B cell (primary cell): ENCODE measurements around the gene HERC4. TPM values are rescaled to one million over a fixed set of nuclear protein-coding genes. Genes with fewer than 3 reads are reported as not detected.

Experiments
- ATAC-seq: fragments of 200-7000 bp; cut with Tn5 transposase; one replicate; pipeline ENCODE4 v1.10.0; 2021; ENCODE audit warnings: low read depth, mild to moderate bottlenecking, moderate number of reproducible peaks, moderate library complexity
- CTCF ChIA-PET: fragments of 350-600 bp; sonication (Branson Sonifier 250); formaldehyde crosslinking; loops from one replicate; lab custom pipeline; 2021; ENCODE audit warnings: antibody characterized with exemption, inconsistent platforms; lab: Charles Lee
- POLR2A ChIA-PET: fragments of 350-600 bp; sonication (Branson Sonifier 250); formaldehyde crosslinking; loops from one replicate; lab custom pipeline; 2021; ENCODE audit warnings: antibody characterized with exemption; lab: Charles Lee
- DNase-seq: peaks from one replicate; pipeline ENCODE4 v3.0.0; 2013
- H2AFZ ChIP-seq: 2 replicates; pipeline ENCODE4 v1.6.1; 2012; ENCODE audit warnings: mild to moderate bottlenecking, low read depth, low read length; ENCODE audit not compliant: insufficient read depth, poor library complexity, severe bottlenecking
- H3K27ac ChIP-seq, 2 donors: 1 replicate in 1 of 2; 2 replicates in 1 of 2; pipeline ENCODE4 v1.5.1; 2012 to 2013; ENCODE audit warnings: low read length in 2 of 2, mild to moderate bottlenecking in 2 of 2, moderate library complexity in 1 of 2
- H3K27me3 ChIP-seq, 4 experiments: fragments of 200-600 bp in 1 of 4; sonication (generic) in 1 of 4; replicated peaks in 1 of 4; 1 replicate in 2 of 4; 2 replicates in 2 of 4; pipeline versions ENCODE4 v1.6.1 to v1.7.0; 2013 to 2016; ENCODE audit warnings: low read length in 3 of 4, mild to moderate bottlenecking in 2 of 4, mixed read lengths in 1 of 4, moderate library complexity in 1 of 4; ENCODE audit not compliant: insufficient read depth in 4 of 4, control insufficient read depth in 3 of 4; ENCODE audit errors: control extremely low read depth in 1 of 4
- H3K36me3 ChIP-seq, 2 experiments: replicated peaks in 1 of 2; 1 replicate in 1 of 2; 2 replicates in 1 of 2; pipeline versions ENCODE4 v1.6.1 to v1.7.1; 2013; ENCODE audit warnings: low read length in 1 of 2; ENCODE audit not compliant: insufficient read depth in 2 of 2, control insufficient read depth in 1 of 2; ENCODE audit errors: control extremely low read depth in 1 of 2, extremely low read depth in 1 of 2
- H3K4me1 ChIP-seq, 2 donors: fragments of 200-600 bp in 1 of 2; sonication (generic) in 1 of 2; 1 replicate in 1 of 2; 2 replicates in 1 of 2; pipeline versions ENCODE4 v1.5.1 to v1.6.1; 2013 to 2017; ENCODE audit warnings: low read length in 2 of 2; ENCODE audit not compliant: control insufficient read depth in 2 of 2, insufficient read depth in 2 of 2
- H3K4me2 ChIP-seq: replicated peaks from 2 replicates; pipeline ENCODE3; 2012; ENCODE audit warnings: mild to moderate bottlenecking, low read depth, low read length; ENCODE audit not compliant: poor library complexity, severe bottlenecking
- H3K4me3 ChIP-seq, 5 experiments: fragments of 200-600 bp in 1 of 5; sonication (generic) in 1 of 5; 1 replicate in 3 of 5; 2 replicates in 2 of 5; pipeline versions ENCODE4 v1.5.1 to v1.7.0; 2011 to 2016; ENCODE audit warnings: low read length in 4 of 5, mild to moderate bottlenecking in 4 of 5, low read depth in 2 of 5, control low read depth in 1 of 5, moderate library complexity in 1 of 5; ENCODE audit not compliant: insufficient read depth in 1 of 5; ENCODE audit errors: control extremely low read depth in 1 of 5, extremely low read depth in 1 of 5
- H3K79me2 ChIP-seq: fragments of 200-600 bp; sonication (generic); one replicate; pipeline ENCODE4 v1.6.0; 2016; ENCODE audit warnings: low read length; ENCODE audit not compliant: control insufficient read depth, insufficient read depth
- H3K9ac ChIP-seq: fragments of 200-600 bp; sonication (generic); 2 replicates; pipeline ENCODE4 v1.6.1; 2017; ENCODE audit warnings: mild to moderate bottlenecking, low read length, moderate library complexity
- H3K9me3 ChIP-seq, 3 donors: one replicate each; pipeline versions ENCODE4 v1.6.1 to v1.7.1; 2013; ENCODE audit warnings: low read length in 2 of 3; ENCODE audit not compliant: control insufficient read depth in 2 of 3, insufficient read depth in 1 of 3; ENCODE audit errors: control extremely low read depth in 1 of 3
- H4K20me1 ChIP-seq: 2 replicates; pipeline ENCODE4 v1.6.0; 2012; ENCODE audit warnings: mild to moderate bottlenecking, low read length; ENCODE audit not compliant: insufficient read depth, control insufficient read depth, poor library complexity, severe bottlenecking
- H3K27ac Mint-ChIP-seq: one replicate; pipeline ENCODE4 v1.8.0; 2021; ENCODE audit warnings: mixed read lengths
- H3K27me3 Mint-ChIP-seq: one replicate; pipeline ENCODE4 v1.8.0; 2021; ENCODE audit warnings: mixed read lengths
- H3K4me1 Mint-ChIP-seq: one replicate; pipeline ENCODE4 v1.8.0; 2021; ENCODE audit warnings: mixed read lengths
- H3K4me3 Mint-ChIP-seq: one replicate; pipeline ENCODE4 v1.8.0; 2021; ENCODE audit warnings: mixed read lengths
- H3K9me3 Mint-ChIP-seq: one replicate; pipeline ENCODE4 v1.8.0; 2022; ENCODE audit warnings: mixed read lengths; ENCODE audit not compliant: insufficient read depth
- CTCF ChIP-seq: fragments of 200-600 bp; IDR thresholded peaks from one replicate; pipeline ENCODE4 v1.8.0; 2022; ENCODE audit warnings: antibody characterized with exemption, mild to moderate bottlenecking
- EZH2 ChIP-seq: IDR thresholded peaks from 2 replicates; pipeline ENCODE4 v1.6.1; 2012; ENCODE audit warnings: borderline replicate concordance, low read depth, mild to moderate bottlenecking, moderate library complexity, low read length; ENCODE audit not compliant: insufficient read depth, poor library complexity, severe bottlenecking
- WGBS: methylation state at CpG from one replicate; pipeline ENCODE4 v1.1.5; 2013; ENCODE audit warnings: missing lambda C conversion rate; ENCODE audit not compliant: insufficient coverage; 5-methylcytosine and 5-hydroxymethylcytosine counted together
- intact Hi-C: fragments of 100-400 bp; cut with micrococcal nuclease; formaldehyde crosslinking; loops from one replicate; pipeline ENCODE4 v1.10.0; 2022
- polyA plus RNA-seq: library from polyadenylated mRNA; depleted of rRNA; stranded (reverse); fragments of >200 nt; gene quantifications from 2 replicates; pipeline ENCODE4 v1.2.3, GENCODE V29; 2012
- total RNA-seq, 2 donors: library from RNA; stranded (reverse); fragments of 120-200 nt in 1 of 2; gene quantifications; 1 replicate in 1 of 2; 2 replicates in 1 of 2; pipeline versions ENCODE4 v1.2.3 to v1.2.4, GENCODE V29; 2013 to 2022

The HERC4 gene
- total and polyA plus RNA-seq, 2 donors (not counting 1 experiment from before 2014, with no cell fraction given) = 18.2 to 118 TPM

- H3K27ac ChIP-seq = no peak overlapping the region
- Mint-ChIP-seq H3K9me3 (no peaks in the 10 kb centered on the region), H3K27ac (no peak overlapping the region), H3K27me3 (no peaks in the 10 kb centered on the region), H3K4me1 (no peaks in the 10 kb centered on the region), H3K4me3 (no peak overlapping the region)
- ATAC-seq (no peak), DNase-seq (no peak)
- CTCF ChIA-PET = interaction anchor here (0.5 kb wide), 1 partner anchor 40 kb away, joined by 3 read pairs; no protein-coding TSS in a partner anchor
- H4K20me1 ChIP-seq = no peaks in the 10 kb centered on the region
- no peak overlapping the region for H3K9ac ChIP-seq
- H3K36me3 ChIP-seq = peaks cover 17 to 39% of the 10 kb centered on the region in 2 experiments
- H3K4me3 ChIP-seq = no peak overlapping the region
- TF ChIP-seq CTCF (no peak), EZH2 (no peak)
- H3K27me3 ChIP-seq = no peaks in the 10 kb centered on the region
- no peak overlapping the region for H2AFZ ChIP-seq
- H3K4me1 ChIP-seq = no peaks in the 10 kb centered on the region
- POLR2A ChIA-PET = no interaction called here
- H3K79me2 ChIP-seq = no peaks in the 10 kb centered on the region
- intact Hi-C loops = no loop called here
- no CpG with 5 or more reads among the region's 3 CpGs for WGBS
- H3K9me3 ChIP-seq = no peaks in the 10 kb centered on the region
- no peak overlapping the region for H3K4me2 ChIP-seq
Observed at GRCh38 chr10:67924136-67924535, 150.9 kb downstream of the HERC4 start.

DNA sequence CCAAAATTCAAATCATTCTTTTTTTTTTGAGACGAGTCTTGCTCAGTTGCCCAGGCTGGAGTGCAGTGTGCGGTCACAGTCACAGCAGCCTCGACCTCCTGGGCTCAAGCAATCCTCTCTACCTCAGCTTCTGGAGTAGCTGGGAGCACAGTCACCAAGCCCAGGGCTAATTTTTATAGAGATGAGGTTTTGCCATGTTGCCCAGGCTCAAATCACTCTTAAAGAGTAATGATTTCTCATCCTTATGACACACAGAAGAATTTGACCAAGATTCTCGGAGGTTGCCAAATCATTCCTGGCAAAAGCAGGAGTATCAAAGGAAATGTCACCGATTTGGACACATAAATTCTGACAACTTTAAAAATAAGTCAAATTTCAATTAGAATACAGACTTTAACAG is 151.5 kb downstream of the HERC4 start:
- TF ChIP-seq CTCF = no peak
- H3K4me1 ChIP-seq = no peaks in the 10 kb centered on the region
- intact Hi-C loops = no loop called here
- no peak overlapping the region for H3K4me3 ChIP-seq
- H4K20me1 ChIP-seq = no peaks in the 10 kb centered on the region
- H3K79me2 ChIP-seq = no peaks in the 10 kb centered on the region
- ChIA-PET POLR2A (no interaction called here), CTCF (no interaction called here)
- Mint-ChIP-seq H3K27me3 (no peaks in the 10 kb centered on the region), H3K9me3 (no peaks in the 10 kb centered on the region), H3K27ac (no peak overlapping the region), H3K4me3 (no peak overlapping the region), H3K4me1 (no peaks in the 10 kb centered on the region)
- no peak for ATAC-seq
- H3K9ac ChIP-seq = no peak overlapping the region
- peaks cover 17 to 36% of the 10 kb centered on the region in 2 experiments for H3K36me3 ChIP-seq
- no peak overlapping the region for H2AFZ ChIP-seq
- H3K27me3 ChIP-seq = no peaks in the 10 kb centered on the region
- no CpG with 5 or more reads among the region's 5 CpGs for WGBS
- DNase-seq = no peak
- H3K4me2 ChIP-seq = no peak overlapping the region
- H3K27ac ChIP-seq = no peak overlapping the region
- H3K9me3 ChIP-seq = no peaks in the 10 kb centered on the region
